Measurements from ENCODE around the gene CHRNA4. TPM values are rescaled to one million over a fixed set of nuclear protein-coding genes. Genes with fewer than 3 reads are reported as not detected.

Gene CHRNA4
- total and polyA plus RNA-seq, 9 donors, result 0.06 to 2.9 (median 0.43) TPM; not detected in 2

GRCh38 chr20:63407928-63408683 lies 47.0 kb upstream of the CHRNA4 start:
- Histone ChIP-seq H3K27ac (no peak overlapping the region), H3K4me3 (no peak overlapping the region), H3K36me3 (no peaks in the 10 kb centered on the region), H3K9me3 (no peaks in the 10 kb centered on the region), H3K4me1 (ENCODE audit: insufficient read depth) (no peaks in the 10 kb centered on the region), H3K27me3 (no peaks in the 10 kb centered on the region)
- intact Hi-C loops (cut with DNase I), result no loop called here
- DNase-seq, result no peak
- WGBS, 3 donors, result 89 to 93% (median 90%) methylated on average over 27 of the region's 27 CpGs
- TF ChIP-seq CTCF (IDR thresholded peaks at IDR 0.05), result no peak
- no peak for TF ChIP-seq POLR2A (IDR thresholded peaks at IDR 0.05)
- TF ChIP-seq EP300 (IDR thresholded peaks at IDR 0.05), result no peak

GRCh38 chr20:63406617-63407245 lies 45.6 kb upstream of the CHRNA4 start:
- H3K36me3 ChIP-seq, result no peaks in the 10 kb centered on the region
- H3K27me3 ChIP-seq, result no peaks in the 10 kb centered on the region
- no peaks in the 10 kb centered on the region for H3K4me1 ChIP-seq (ENCODE audit: insufficient read depth)
- H3K9me3 ChIP-seq, result no peaks in the 10 kb centered on the region
- no peak for DNase-seq
- TF ChIP-seq CTCF (IDR thresholded peaks at IDR 0.05) (no peak), EP300 (IDR thresholded peaks at IDR 0.05) (no peak), POLR2A (IDR thresholded peaks at IDR 0.05) (no peak)
- H3K27ac ChIP-seq, result no peak overlapping the region
- H3K4me3 ChIP-seq, result no peak overlapping the region
- intact Hi-C loops (cut with DNase I), result no loop called here
- 87 to 93% (median 90%) methylated on average over 58 to 60 of the region's 60 CpGs for WGBS, 3 donors

DNA sequence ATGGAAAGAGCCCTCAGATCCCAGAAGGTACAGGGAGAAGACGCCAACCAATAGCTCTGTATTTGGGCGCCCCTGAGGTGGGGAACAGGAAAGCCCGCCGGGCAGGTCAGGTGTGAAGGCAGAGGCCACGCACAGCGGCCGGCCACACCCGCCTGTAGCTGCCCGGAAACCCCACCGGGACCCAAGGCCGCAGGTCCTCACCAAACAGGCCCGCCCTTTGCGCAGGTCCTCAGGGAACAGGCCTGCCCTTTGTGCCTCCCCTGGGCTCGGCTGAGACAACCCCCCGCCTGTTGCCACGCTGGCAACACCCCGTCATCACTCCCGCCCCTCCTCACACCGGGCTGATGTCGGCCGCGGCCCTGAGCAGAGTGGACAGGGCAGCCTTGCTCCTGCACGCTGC lies 44.9 kb upstream of the CHRNA4 start:
- intact Hi-C loops (cut with DNase I), result no loop called here
- 81 to 87% (median 84%) methylated on average over 21 to 23 of the region's 23 CpGs for WGBS, 3 donors

More for the DNA sequence above, 44.9 kb upstream of the CHRNA4 start:
- no peak for DNase-seq
- TF ChIP-seq POLR2A (IDR thresholded peaks at IDR 0.05) (no peak), EP300 (IDR thresholded peaks at IDR 0.05) (no peak), CTCF (IDR thresholded peaks at IDR 0.05) (no peak)
- no peaks in the 10 kb centered on the region for H3K36me3 ChIP-seq
- H3K4me3 ChIP-seq, result no peak overlapping the region
- H3K27me3 ChIP-seq, result no peaks in the 10 kb centered on the region
- H3K27ac ChIP-seq, result no peak overlapping the region
- H3K9me3 ChIP-seq, result no peaks in the 10 kb centered on the region
- no peaks in the 10 kb centered on the region for H3K4me1 ChIP-seq (ENCODE audit: insufficient read depth)
